Mucosa of descending colon (tissue), 3 donors: Measurements from ENCODE around the gene ECHDC3. TPM values are rescaled to one million over a fixed set of nuclear protein-coding genes. Genes with fewer than 3 reads are reported as not detected.

Experiments
- ATAC-seq: fragments of 200-7000 bp; cut with Tn5 transposase; one replicate; pipeline ENCODE4 v1.9.1; 2020; ENCODE audit warnings: mild to moderate bottlenecking, moderate library complexity
- DNase-seq, 3 donors: peaks; one replicate each; pipeline ENCODE4 v3.0.0-alpha.2; 2020
- H3K36me3 ChIP-seq: fragments of 200-600 bp; one replicate; pipeline ENCODE4 v1.8.0; 2021; ENCODE audit warnings: low read depth, mild to moderate bottlenecking
- H3K4me1 ChIP-seq: fragments of 200-600 bp; one replicate; pipeline ENCODE4 v1.8.0; 2021; ENCODE audit warnings: low read depth, mild to moderate bottlenecking
- H3K4me3 ChIP-seq: fragments of 200-600 bp; one replicate; pipeline ENCODE4 v1.8.0; 2021; ENCODE audit warnings: mild to moderate bottlenecking
- H3K9me3 ChIP-seq: fragments of 200-600 bp; one replicate; pipeline ENCODE4 v1.8.0; 2021; ENCODE audit warnings: mild to moderate bottlenecking
- CTCF ChIP-seq: fragments of 200-600 bp; IDR thresholded peaks from one replicate; pipeline ENCODE4 v1.8.0; 2022; ENCODE audit warnings: antibody characterized with exemption, mild to moderate bottlenecking
- intact Hi-C, 2 donors: fragments of 100-400 bp; cut with DNase I in 1 of 2; cut with micrococcal nuclease in 1 of 2; formaldehyde crosslinking; loops; one replicate each; pipeline versions ENCODE4 v1.11.0 to v1.11.1; 2022; cut with DNase I, micrococcal nuclease
- total RNA-seq, 3 donors: library from RNA; stranded (reverse); fragmentation: NEBNext Ultra II Directional in 2 of 3; extraction: Animal tissue kit (Norgen Biotek cat#: 25700) in 2 of 3; gene quantifications; one replicate each; pipeline versions ENCODE4 v1.2.1 to v1.2.4, GENCODE V29; 2021 to 2023
- donor health status: DM: no; HTN: no; CAD: no; lungs with moderate emphysema.
- donor health status: DM: no; HTN: no; CAD: no.
- donor health status: DM: no; HTN: yes; CAD: no.

The ECHDC3 gene
- total RNA-seq, 3 donors from 2014 or later = 0.43 to 9.4 (median 1.3) TPM

GRCh38 chr10:11713963-11714362 is 28.2 kb upstream of the ECHDC3 start:
- TF ChIP-seq CTCF = no peak
- Histone ChIP-seq H3K4me1 (peaks cover 3% of the 10 kb centered on the region), H3K36me3 (no peaks in the 10 kb centered on the region), H3K9me3 (no peaks in the 10 kb centered on the region), H3K4me3 (no peak overlapping the region)
- ATAC-seq (no peak), DNase-seq (no peak)
- intact Hi-C loops = no loop called here

GRCh38 chr10:11714750-11715365 is 27.3 kb upstream of the ECHDC3 start:
- no peak overlapping the region for H3K4me3 ChIP-seq
- peaks cover 3% of the 10 kb centered on the region for H3K4me1 ChIP-seq
- no peaks in the 10 kb centered on the region for H3K9me3 ChIP-seq
- ATAC-seq = no peak
- TF ChIP-seq CTCF = no peak
- intact Hi-C loops = no loop called here
- H3K36me3 ChIP-seq = no peaks in the 10 kb centered on the region
- no peak for DNase-seq

- H3K4me3 ChIP-seq = no peak overlapping the region
- peaks cover 3% of the 10 kb centered on the region for H3K4me1 ChIP-seq
- no peaks in the 10 kb centered on the region for H3K36me3 ChIP-seq
- no peaks in the 10 kb centered on the region for H3K9me3 ChIP-seq
- intact Hi-C loops = no loop called here
- peak; percentile 66 to 77 (median 69) for DNase-seq
- peak; percentile 91 for ATAC-seq
- TF ChIP-seq CTCF = no peak
Measured at GRCh38 chr10:11715815-11716494, 26.2 kb upstream of the ECHDC3 start.

DNA sequence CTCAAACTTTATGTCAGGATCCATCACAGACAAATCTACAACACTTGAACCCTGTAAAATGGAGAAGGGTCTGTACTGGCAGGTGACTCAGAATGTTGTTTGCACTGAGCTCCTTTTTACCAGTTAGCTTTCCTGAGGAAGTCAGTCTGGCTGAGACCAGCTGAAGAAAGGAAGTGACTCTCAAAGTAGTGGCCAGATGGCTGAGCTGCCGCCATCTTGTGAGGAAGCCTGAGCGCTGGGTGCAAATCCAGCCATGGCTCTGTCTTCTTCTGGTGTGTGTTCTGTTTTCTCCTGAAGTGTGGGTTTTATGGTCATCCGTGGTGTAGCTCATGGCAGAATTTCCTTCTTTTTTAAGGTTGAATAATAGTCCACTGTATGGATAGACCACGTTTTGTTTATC is 25.5 kb upstream of the ECHDC3 start:
- TF ChIP-seq CTCF = no peak
- no peak for ATAC-seq
- Histone ChIP-seq H3K4me3 (no peak overlapping the region), H3K9me3 (no peaks in the 10 kb centered on the region), H3K36me3 (no peaks in the 10 kb centered on the region), H3K4me1 (peaks cover 3% of the 10 kb centered on the region)
- intact Hi-C loops = no loop called here
- no peak for DNase-seq

GRCh38 chr10:11719496-11720259 is 22.5 kb upstream of the ECHDC3 start:
- no peak overlapping the region for H3K4me3 ChIP-seq
- intact Hi-C loops = loop anchor here (10.0 kb wide), 1 partner anchor 205 kb away; no protein-coding TSS in a partner anchor
- TF ChIP-seq CTCF = no peak
- no peak for ATAC-seq
- DNase-seq = no peak
- no peaks in the 10 kb centered on the region for H3K36me3 ChIP-seq
- no peaks in the 10 kb centered on the region for H3K9me3 ChIP-seq
- peaks cover 3% of the 10 kb centered on the region for H3K4me1 ChIP-seq
